ENCODE data around the gene ZNF142. TPM values are rescaled to one million over a fixed set of nuclear protein-coding genes. Genes with fewer than 3 reads are reported as not detected.

The ZNF142 gene
- total RNA-seq, 2 experiments from 2014 or later = 37.6 to 61.3 TPM

DNA sequence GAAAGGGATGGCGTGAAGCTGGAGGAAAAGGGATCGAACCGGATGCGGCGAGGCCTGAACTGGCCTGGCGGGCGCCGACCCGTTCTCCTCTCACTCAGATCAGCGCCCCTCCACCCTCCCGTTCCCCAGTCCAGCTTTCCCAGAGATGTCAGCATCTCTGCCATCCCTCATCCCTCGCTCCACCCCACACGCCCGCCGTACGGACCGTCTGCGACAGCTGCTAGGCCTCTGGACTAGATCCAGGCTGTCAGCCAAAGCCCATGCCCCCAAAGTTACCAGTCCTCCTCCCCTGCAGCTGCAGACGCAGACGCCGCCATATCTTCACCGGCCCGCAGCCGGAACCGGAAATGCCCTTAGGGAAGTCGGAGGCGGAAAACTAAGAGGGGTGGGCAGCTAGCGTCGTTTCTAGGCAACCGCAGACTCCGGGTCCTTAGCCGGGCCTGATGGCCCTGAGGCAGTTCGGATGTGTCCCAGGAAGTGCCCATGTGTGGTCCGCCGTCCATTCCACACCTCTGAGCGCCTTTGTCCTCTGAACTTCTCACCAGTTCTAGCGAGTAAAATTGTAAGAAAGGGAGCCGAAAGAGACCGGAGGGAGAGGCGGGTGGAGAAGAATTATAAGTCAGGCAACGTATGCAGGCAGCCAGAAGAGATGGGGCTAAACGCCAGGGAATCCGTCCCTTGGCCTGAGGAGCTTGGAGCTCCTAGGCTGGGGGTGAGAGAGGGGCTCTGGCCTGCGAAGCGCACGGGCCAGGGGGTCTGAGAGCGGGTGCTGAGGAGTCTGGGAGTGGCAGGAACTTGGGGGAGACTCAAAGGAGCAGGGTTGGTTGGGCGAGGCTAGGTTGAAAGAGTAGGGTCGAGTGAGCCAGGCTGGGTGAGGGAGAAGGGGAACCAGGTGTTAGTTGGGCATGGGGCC lies 12.5 kb upstream of the ZNF142 start, which contains the start of the genes RNF25 and STK36:
RNF25 (minus strand) TSS at position 349 of the 913 bp plus-strand sequence; CDS start at position 317, 32 bp downstream.
STK36 (plus strand) TSS at position 433 of the 913 bp plus-strand sequence. CDS start 744 bp downstream, outside the sequence.
- POLR2A ChIA-PET = interaction anchor here (0.6 to 4.6 kb wide), 11 partner anchors 12 to 930 kb away, joined by 3 to 55 read pairs (median 4); partner anchors contain the start of genes BCS1L and ZNF142
- BruUV-seq (replicated peaks) = no TSS peak
- peaks cover 16% of the 10 kb centered on the region for H3K36me3 ChIP-seq (ENCODE audit: insufficient read depth, low read length)
- no peaks in the 10 kb centered on the region for H3K9me3 ChIP-seq (ENCODE audit: low read length)
- intact Hi-C loops (cut with micrococcal nuclease; ENCODE audit: unreplicated experiment) = loop anchor here (1.0 kb wide), 1 partner anchor 13 kb away; the partner anchor contains the start of genes BCS1L and ZNF142
- H3K79me2 ChIP-seq (ENCODE audit: insufficient read depth, low read depth, low read length) = peaks cover 8% of the 10 kb centered on the region; the same call in 1 of the 2 replicates
- H3K4me1 ChIP-seq (ENCODE audit: insufficient read depth, low read length, poor library complexity, severe bottlenecking) = peaks cover 13% of the 10 kb centered on the region
- no peaks in the 10 kb centered on the region for H3K9me2 ChIP-seq (ENCODE audit: insufficient read depth, low read length)
- H3K4me3 ChIP-seq (ENCODE audit: low read depth, low read length, poor library complexity, severe bottlenecking) = peak within 1 kb of the TSS; percentile 80
- H3K27ac ChIP-seq (ENCODE audit: low read depth, low read length, poor library complexity, severe bottlenecking) = peak within 1 kb of the TSS; percentile 30
- DNase-seq (ENCODE audit: low spot score) = peak; percentile 86
- peak within 1 kb of the TSS; percentile 92 for H2AFZ ChIP-seq (ENCODE audit: low read length)
- TF ChIP-seq EZH2phosphoT487 (IDR thresholded peaks at IDR 0.05; ENCODE audit: borderline replicate concordance, low read depth, low read length) = no peak
- TF ChIP-seq, protein P1, sequence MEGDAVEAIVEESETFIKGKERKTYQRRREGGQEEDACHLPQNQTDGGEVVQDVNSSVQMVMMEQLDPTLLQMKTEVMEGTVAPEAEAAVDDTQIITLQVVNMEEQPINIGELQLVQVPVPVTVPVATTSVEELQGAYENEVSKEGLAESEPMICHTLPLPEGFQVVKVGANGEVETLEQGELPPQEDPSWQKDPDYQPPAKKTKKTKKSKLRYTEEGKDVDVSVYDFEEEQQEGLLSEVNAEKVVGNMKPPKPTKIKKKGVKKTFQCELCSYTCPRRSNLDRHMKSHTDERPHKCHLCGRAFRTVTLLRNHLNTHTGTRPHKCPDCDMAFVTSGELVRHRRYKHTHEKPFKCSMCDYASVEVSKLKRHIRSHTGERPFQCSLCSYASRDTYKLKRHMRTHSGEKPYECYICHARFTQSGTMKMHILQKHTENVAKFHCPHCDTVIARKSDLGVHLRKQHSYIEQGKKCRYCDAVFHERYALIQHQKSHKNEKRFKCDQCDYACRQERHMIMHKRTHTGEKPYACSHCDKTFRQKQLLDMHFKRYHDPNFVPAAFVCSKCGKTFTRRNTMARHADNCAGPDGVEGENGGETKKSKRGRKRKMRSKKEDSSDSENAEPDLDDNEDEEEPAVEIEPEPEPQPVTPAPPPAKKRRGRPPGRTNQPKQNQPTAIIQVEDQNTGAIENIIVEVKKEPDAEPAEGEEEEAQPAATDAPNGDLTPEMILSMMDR (conservative IDR thresholded peaks at IDR 0.05; ENCODE audit: low read length) = no peak
- CTCF ChIA-PET (ENCODE audit: unreplicated experiment) = interaction anchor here (0.6 to 2.7 kb wide), 4 partner anchors 12 to 34 kb away, joined by 3 to 16 read pairs (median 3); partner anchors contain the start of genes BCS1L and ZNF142
- peak within 1 kb of the TSS; percentile 90 for H3K4me2 ChIP-seq (ENCODE audit: low read length)
- H4K20me1 ChIP-seq (ENCODE audit: insufficient read depth, low read length) = no peaks in the 10 kb centered on the region

DNA sequence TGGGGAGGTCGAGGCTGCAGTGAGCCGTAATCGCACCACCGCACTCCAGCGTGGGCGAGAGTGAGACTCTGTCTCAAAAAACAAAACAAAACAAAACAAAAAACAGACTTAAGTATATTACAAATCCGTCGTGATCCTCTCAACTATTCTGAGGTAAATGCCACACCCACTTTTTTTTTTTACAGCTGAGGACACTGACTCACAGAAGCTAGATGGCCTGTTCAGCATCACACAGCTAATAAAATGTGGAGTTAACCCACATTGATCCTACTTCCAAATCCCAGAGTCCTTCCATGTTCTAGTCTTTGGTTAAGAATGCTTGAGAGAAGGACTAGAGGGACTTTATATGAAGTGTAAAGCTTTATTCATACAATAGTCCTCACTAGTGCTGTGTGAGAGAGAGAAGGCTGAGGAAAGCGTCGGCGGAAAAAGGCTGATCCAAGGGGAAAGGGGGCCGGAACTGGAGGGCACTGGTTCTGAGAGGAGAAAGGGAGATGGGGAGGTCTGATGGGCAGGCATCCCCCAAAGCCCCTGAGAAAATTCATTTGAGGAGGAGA lies 11.8 kb upstream of the ZNF142 start:
- DNase-seq (ENCODE audit: low spot score) = no peak
- peak overlapping the region; percentile 30 for H3K27ac ChIP-seq (ENCODE audit: low read depth, low read length, poor library complexity, severe bottlenecking)
- peaks cover 13% of the 10 kb centered on the region for H3K4me1 ChIP-seq (ENCODE audit: insufficient read depth, low read length, poor library complexity, severe bottlenecking)
- POLR2A ChIA-PET = interaction anchor here (0.6 to 4.6 kb wide), 8 partner anchors 12 to 930 kb away, joined by 3 to 55 read pairs (median 4); partner anchors contain the start of genes BCS1L and ZNF142
- H4K20me1 ChIP-seq (ENCODE audit: insufficient read depth, low read length) = no peaks in the 10 kb centered on the region
- no peaks in the 10 kb centered on the region for H3K9me3 ChIP-seq (ENCODE audit: low read length)
- peak overlapping the region; percentile 92; the same call in 1 of the 2 replicates for H2AFZ ChIP-seq (ENCODE audit: low read length)
- TF ChIP-seq, protein P1 (conservative IDR thresholded peaks at IDR 0.05; ENCODE audit: low read length) = no peak
- TF ChIP-seq EZH2phosphoT487 (IDR thresholded peaks at IDR 0.05; ENCODE audit: borderline replicate concordance, low read depth, low read length) = no peak
- H3K36me3 ChIP-seq (ENCODE audit: insufficient read depth, low read length) = peaks cover 22% of the 10 kb centered on the region
- intact Hi-C loops (cut with micrococcal nuclease; ENCODE audit: unreplicated experiment) = loop anchor here (1.0 kb wide), 1 partner anchor 12 kb away; the partner anchor contains the start of genes BCS1L and ZNF142
- H3K79me2 ChIP-seq (ENCODE audit: insufficient read depth, low read depth, low read length) = peaks cover 8% of the 10 kb centered on the region; the same call in 1 of the 2 replicates
- H3K4me3 ChIP-seq (ENCODE audit: low read depth, low read length, poor library complexity, severe bottlenecking) = peak overlapping the region; percentile 80
- H3K4me2 ChIP-seq (ENCODE audit: low read length) = peak overlapping the region; percentile 90
- TSS peak; percentile 86 for BruUV-seq (replicated peaks)
- CTCF ChIA-PET (ENCODE audit: unreplicated experiment) = interaction anchor here (1.0 to 2.7 kb wide), 3 partner anchors 11 to 16 kb away, joined by 3 to 16 read pairs (median 3); partner anchors contain the start of genes BCS1L and ZNF142
- no peaks in the 10 kb centered on the region for H3K9me2 ChIP-seq (ENCODE audit: insufficient read depth, low read length)
